ENCODE data around the gene CLCN7.

GRCh38 chr16:1466054-1466453 is 8.8 kb downstream of the CLCN7 start:
- no peak for TF ChIP-seq CTCF (IDR thresholded peaks at IDR 0.05; ENCODE audit: poor library complexity, severe bottlenecking)
- TF ChIP-seq EZH2 (IDR thresholded peaks at IDR 0.05; ENCODE audit: borderline replicate concordance, insufficient read depth, low read length, poor library complexity, severe bottlenecking) = no peak
- no peak for TF ChIP-seq MXI1 (conservative IDR thresholded peaks at IDR 0.05; ENCODE audit: poor library complexity, severe bottlenecking)
